IMR-90 (cell line): ENCODE data around the gene AXIN2. TPM values are rescaled to one million over a fixed set of nuclear protein-coding genes. Genes with fewer than 3 reads are reported as not detected.

Source experiments
- ATAC-seq: fragments of 200-7000 bp; cut with Tn5 transposase; 2 replicates; pipeline ENCODE4 v1.9.1; 2020; ENCODE audit warnings: low read depth, mild to moderate bottlenecking, moderate library complexity
- BruUV-seq: library from RNA; stranded (reverse); fragments of 400-500 nt; replicated peaks from 2 replicates; lab custom pipeline; 2021; lab: Mats Ljungman, UMichigan
- CTCF ChIA-PET: fragments of 300-600 bp; formaldehyde crosslinking; extraction: SDS; loops from one replicate; lab custom pipeline; 2021; ENCODE audit warnings: antibody characterized with exemption; lab: Yijun Ruan, JAX
- POLR2A ChIA-PET: fragments of 300-600 bp; sonication (Branson Sonifier 250); formaldehyde crosslinking; loops from one replicate; lab custom pipeline; 2022; ENCODE audit warnings: antibody characterized with exemption; ENCODE audit not compliant: unreplicated experiment; lab: Charles Lee
- DNase-seq: peaks from one replicate; pipeline ENCODE4 v3.0.0; 2013
- H2AFZ ChIP-seq: replicated peaks from 2 replicates; pipeline ENCODE3; 2013; ENCODE audit warnings: low read length, mild to moderate bottlenecking; ENCODE audit not compliant: poor library complexity
- H2AK5ac ChIP-seq: 2 replicates; pipeline ENCODE4 v1.6.1; 2013; ENCODE audit warnings: low read depth, low read length, inconsistent platforms
- H2AK9ac ChIP-seq: replicated peaks from 2 replicates; pipeline ENCODE3; 2013; ENCODE audit warnings: mild to moderate bottlenecking, low read depth, low read length, moderate library complexity; ENCODE audit not compliant: poor library complexity
- H2BK120ac ChIP-seq: 2 replicates; pipeline ENCODE4 v1.6.1; 2013; ENCODE audit warnings: low read depth, low read length, inconsistent platforms
- H2BK15ac ChIP-seq: 3 replicates; pipeline ENCODE4 v1.6.1; 2013; ENCODE audit warnings: low read depth, low read length, inconsistent platforms
- H2BK20ac ChIP-seq: 2 replicates; pipeline ENCODE4 v1.6.1; 2013; ENCODE audit warnings: low read depth, mild to moderate bottlenecking, inconsistent platforms, low read length, moderate library complexity
- H2BK5ac ChIP-seq: 2 replicates; pipeline ENCODE4 v1.6.1; 2013; ENCODE audit warnings: mild to moderate bottlenecking, low read depth, low read length, inconsistent platforms; ENCODE audit not compliant: poor library complexity, severe bottlenecking
- H3K14ac ChIP-seq: replicated peaks from 2 replicates; pipeline ENCODE4 v1.6.1; 2013; ENCODE audit warnings: low read depth, low read length, inconsistent platforms
- H3K18ac ChIP-seq: 2 replicates; pipeline ENCODE4 v1.6.1; 2013; ENCODE audit warnings: low read depth, low read length, control low read depth
- H3K23ac ChIP-seq: 2 replicates; pipeline ENCODE4 v1.6.1; 2013; ENCODE audit warnings: low read depth, low read length, inconsistent platforms
- H3K27ac ChIP-seq: 2 replicates; pipeline ENCODE4 v1.5.1; 2013; ENCODE audit warnings: mild to moderate bottlenecking, control low read depth, low read length; ENCODE audit not compliant: insufficient read depth
- H3K27me3 ChIP-seq: 2 replicates; pipeline ENCODE4 v1.6.1; 2013; ENCODE audit warnings: low read length; ENCODE audit not compliant: control insufficient read depth, insufficient read depth
- H3K36me3 ChIP-seq: 2 replicates; pipeline ENCODE4 v1.6.1; 2013; ENCODE audit warnings: low read length, mixed read lengths; ENCODE audit not compliant: control insufficient read depth, insufficient read depth
- H3K4ac ChIP-seq: 2 replicates; pipeline ENCODE4 v1.6.1; 2013; ENCODE audit warnings: low read depth, low read length, inconsistent platforms
- H3K4me1 ChIP-seq: 2 replicates; pipeline ENCODE4 v1.6.1; 2013; ENCODE audit warnings: low read length, mixed read lengths; ENCODE audit not compliant: control insufficient read depth, insufficient read depth
- H3K4me2 ChIP-seq: 2 replicates; pipeline ENCODE4 v1.6.1; 2013; ENCODE audit warnings: low read depth, mild to moderate bottlenecking, control low read depth, low read length, moderate library complexity
- H3K4me3 ChIP-seq: 2 replicates; pipeline ENCODE4 v1.5.1; 2013; ENCODE audit warnings: low read depth, mild to moderate bottlenecking, control low read depth, low read length, moderate library complexity; ENCODE audit not compliant: insufficient read depth
- H3K56ac ChIP-seq: 2 replicates; pipeline ENCODE4 v1.6.1; 2013; ENCODE audit warnings: low read length, inconsistent platforms; ENCODE audit not compliant: insufficient read depth; ENCODE audit errors: extremely low read depth
- H3K79me1 ChIP-seq, 2 experiments: 2 replicates each; pipeline ENCODE4 v1.6.1; 2013; ENCODE audit warnings: low read length in 2 of 2, inconsistent platforms in 1 of 2, low read depth in 1 of 2
- H3K9ac ChIP-seq: 2 replicates; pipeline ENCODE4 v1.6.1; 2013; ENCODE audit warnings: low read depth, low read length, control low read depth
- H3K9me1 ChIP-seq: 2 replicates; pipeline ENCODE4 v1.6.1; 2013; ENCODE audit warnings: low read length, inconsistent platforms; ENCODE audit not compliant: insufficient read depth
- H3K9me3 ChIP-seq: 2 replicates; pipeline ENCODE4 v1.6.1; 2013; ENCODE audit warnings: low read length; ENCODE audit not compliant: control insufficient read depth, insufficient read depth
- H4K20me1 ChIP-seq: 2 replicates; pipeline ENCODE4 v1.6.1; 2013; ENCODE audit warnings: low read length, inconsistent platforms; ENCODE audit not compliant: insufficient read depth
- H4K5ac ChIP-seq: 2 replicates; pipeline ENCODE4 v1.6.1; 2013; ENCODE audit warnings: mild to moderate bottlenecking, low read depth, low read length, control low read depth
- H4K8ac ChIP-seq, 2 experiments: 2 replicates each; pipeline ENCODE4 v1.6.1; 2013; ENCODE audit warnings: low read depth in 2 of 2, low read length in 2 of 2, control low read depth in 1 of 2, inconsistent platforms in 1 of 2
- H4K91ac ChIP-seq: 2 replicates; pipeline ENCODE4 v1.6.1; 2013; ENCODE audit warnings: low read depth, low read length, inconsistent platforms; ENCODE audit not compliant: insufficient read depth
- BHLHE40 ChIP-seq: fragments of 150-350 bp; IDR thresholded peaks from 2 replicates; pipeline ENCODE4 v1.6.1; 2016; ENCODE audit warnings: mild to moderate bottlenecking, low read depth, low read length
- CEBPB ChIP-seq: IDR thresholded peaks from 2 replicates; pipeline ENCODE4 v1.6.1; 2012; ENCODE audit warnings: low read depth, low read length, improper control_type of control experiment
- CHD1 ChIP-seq: IDR thresholded peaks from 2 replicates; pipeline ENCODE4 v1.6.1; 2012; ENCODE audit warnings: low read depth, low read length, improper control_type of control experiment
- CTCF ChIP-seq: conservative IDR thresholded peaks from 2 replicates; pipeline ENCODE4 v1.5.1; 2012; ENCODE audit warnings: mild to moderate bottlenecking, low read depth, low read length, improper control_type of control experiment
- ELK1 ChIP-seq: fragments of 150-350 bp; IDR thresholded peaks from 2 replicates; pipeline ENCODE4 v1.6.1; 2016; ENCODE audit warnings: low read depth, mild to moderate bottlenecking, low read length, moderate library complexity, borderline replicate concordance
- FOS ChIP-seq: fragments of 150-350 bp; IDR thresholded peaks from 2 replicates; pipeline ENCODE4 v1.6.1; 2016; ENCODE audit warnings: low read depth, low read length
- MAFK ChIP-seq: IDR thresholded peaks from 2 replicates; pipeline ENCODE4 v1.6.1; 2012; ENCODE audit warnings: low read depth, low read length, improper control_type of control experiment
- MAZ ChIP-seq: IDR thresholded peaks from 2 replicates; pipeline ENCODE4 v1.6.1; 2012; ENCODE audit warnings: low read depth, mild to moderate bottlenecking, low read length, improper control_type of control experiment, moderate library complexity, borderline replicate concordance
- MXI1 ChIP-seq: IDR thresholded peaks from 2 replicates; pipeline ENCODE4 v1.6.1; 2012; ENCODE audit warnings: low read depth, mild to moderate bottlenecking, low read length, moderate library complexity, borderline replicate concordance
- NFE2L2 ChIP-seq: fragments of 150-350 bp; IDR thresholded peaks from 2 replicates; pipeline ENCODE4 v1.6.1; 2016; ENCODE audit warnings: low read depth, mild to moderate bottlenecking, low read length
- POLR2A ChIP-seq: IDR thresholded peaks from 2 replicates; pipeline ENCODE4 v1.6.1; 2012; ENCODE audit warnings: mild to moderate bottlenecking, low read depth, low read length
- RCOR1 ChIP-seq: IDR thresholded peaks from 2 replicates; pipeline ENCODE4 v1.6.1; 2012; ENCODE audit warnings: mild to moderate bottlenecking, low read length, improper control_type of control experiment; ENCODE audit not compliant: insufficient replicate concordance
- RFX5 ChIP-seq: IDR thresholded peaks from 2 replicates; pipeline ENCODE4 v1.8.0; 2012; ENCODE audit warnings: low read depth, mild to moderate bottlenecking, low read length, moderate library complexity
- SMC3 ChIP-seq: fragments of 150-350 bp; IDR thresholded peaks from 2 replicates; pipeline ENCODE4 v1.6.1; 2016; ENCODE audit warnings: low read depth, mild to moderate bottlenecking, antibody characterized with exemption, low read length, moderate library complexity
- USF2 ChIP-seq: fragments of 150-350 bp; IDR thresholded peaks from 2 replicates; pipeline ENCODE4 v1.6.1; 2017; ENCODE audit warnings: mild to moderate bottlenecking, antibody characterized with exemption, low read length, low read depth
- WGBS, 2 experiments: methylation state at CpG; one replicate each; pipeline versions ENCODE4 v1.1.5 to v1.1.7; 2013; ENCODE audit warnings: missing lambda C conversion rate in 2 of 2; ENCODE audit not compliant: insufficient read length in 1 of 2; ENCODE audit errors: extremely low coverage in 2 of 2; 5-methylcytosine and 5-hydroxymethylcytosine counted together
- dilution Hi-C: fragments of 300-500 bp; cut with HindIII; formaldehyde crosslinking; loops from one replicate; pipeline ENCODE4 v1.14.3; 2018; ENCODE audit warnings: low sequenced_read_pairs; ENCODE audit not compliant: unreplicated experiment
- in situ Hi-C: fragments of 300-500 bp; cut with MboI; formaldehyde crosslinking; loops from 3 replicates; pipeline ENCODE4 v1.14.3; 2019; ENCODE audit warnings: low sequenced_read_pairs, inconsistent platforms, mixed read lengths
- intact Hi-C: fragments of 100-400 bp; cut with micrococcal nuclease; formaldehyde crosslinking; loops from 2 replicates; pipeline ENCODE4 v1.10.0; 2022
- polyA plus RNA-seq, 3 experiments: library from polyadenylated mRNA; depleted of rRNA; stranded (reverse); fragments of >200 nt; gene quantifications; 2 replicates each; pipeline ENCODE4 v1.2.3, GENCODE V29; 2012; ENCODE audit warnings: low replicate concordance in 1 of 3
- total RNA-seq: library from RNA; depleted of rRNA; stranded (reverse); fragments of >200 nt; gene quantifications from 2 replicates; pipeline ENCODE4 v1.2.3, GENCODE V29; 2012

Gene AXIN2
- total and polyA plus RNA-seq, 2 of the 4 experiments (the other 2 are of a cell fraction): 0.91 to 1.8 TPM

- H3K9me1 ChIP-seq: no peaks in the 10 kb centered on the region
- no peak overlapping the region for H2BK15ac ChIP-seq
- H2BK120ac ChIP-seq: no peak overlapping the region
- H3K4me3 ChIP-seq: no peak overlapping the region
- H3K56ac ChIP-seq: no peak overlapping the region
- H3K27me3 ChIP-seq: peaks cover 15% of the 10 kb centered on the region
- H3K4ac ChIP-seq: no peak overlapping the region
- no peak overlapping the region for H2AFZ ChIP-seq
- no peak overlapping the region for H2BK5ac ChIP-seq
- H4K8ac ChIP-seq: no peak overlapping the region
- ChIA-PET POLR2A (no interaction called here), CTCF (no interaction called here)
- H3K79me1 ChIP-seq: no peaks in the 10 kb centered on the region
- H3K36me3 ChIP-seq: no peaks in the 10 kb centered on the region
- no peak overlapping the region for H3K27ac ChIP-seq
- no peak overlapping the region for H4K91ac ChIP-seq
- ATAC-seq (no peak), DNase-seq (peak; percentile 9)
- dilution Hi-C loops (no loop called here), intact Hi-C loops (no loop called here), in situ Hi-C loops (no loop called here)
- no peak for TF ChIP-seq MAFK
- TF ChIP-seq NFE2L2: no peak
- TF ChIP-seq RFX5: no peak
- no peak for TF ChIP-seq CEBPB
- no peak for TF ChIP-seq SMC3
- no peak for TF ChIP-seq MAZ
- TF ChIP-seq ELK1: no peak
- no peak for TF ChIP-seq MXI1
- TF ChIP-seq BHLHE40: no peak
- TF ChIP-seq POLR2A: no peak
- TF ChIP-seq CHD1: no peak
- TF ChIP-seq RCOR1: no peak
- TF ChIP-seq USF2: no peak
- TF ChIP-seq CTCF: no peak
- no peak for TF ChIP-seq FOS
- no peak overlapping the region for H2AK9ac ChIP-seq
- no peak overlapping the region for H3K23ac ChIP-seq
- no TSS peak for BruUV-seq
- no peak overlapping the region for H4K5ac ChIP-seq
- no peak overlapping the region for H2AK5ac ChIP-seq
- H2BK20ac ChIP-seq: no peak overlapping the region
- no peaks in the 10 kb centered on the region for H4K20me1 ChIP-seq
- H3K4me1 ChIP-seq: no peaks in the 10 kb centered on the region
- no peak overlapping the region for H3K4me2 ChIP-seq
- H3K9ac ChIP-seq: no peak overlapping the region
- H3K9me3 ChIP-seq: no peaks in the 10 kb centered on the region
- H3K18ac ChIP-seq: no peak overlapping the region
- H3K14ac ChIP-seq: no peak overlapping the region
- 60% methylated on average over 1 of the region's 4 CpGs; no CpG with 5 or more reads in 1 of the 2 experiments for WGBS, 2 experiments
Observed at GRCh38 chr17:65604070-65604469, 42.6 kb upstream of the AXIN2 start.
